DOHH2 (cell line): ENCODE data around the gene EID2B.

Experiments used
- EZH2phosphoT487 ChIP-seq: fragments of 200-600 bp; sonication (generic); IDR thresholded peaks from 2 replicates; pipeline ENCODE4 v1.6.1; 2017; ENCODE audit warnings: borderline replicate concordance, mild to moderate bottlenecking, antibody characterized with exemption, low read length, moderate library complexity, mixed read lengths
- TF ChIP-seq, protein P1 (sequence below): fragments of 200-600 bp; sonication (generic); IDR thresholded peaks from one replicate; pipeline ENCODE4 v1.5.1; 2014; ENCODE audit warnings: antibody characterized with exemption, mild to moderate bottlenecking, low read depth, low read length; ENCODE audit not compliant: poor library complexity, severe bottlenecking

DNA sequence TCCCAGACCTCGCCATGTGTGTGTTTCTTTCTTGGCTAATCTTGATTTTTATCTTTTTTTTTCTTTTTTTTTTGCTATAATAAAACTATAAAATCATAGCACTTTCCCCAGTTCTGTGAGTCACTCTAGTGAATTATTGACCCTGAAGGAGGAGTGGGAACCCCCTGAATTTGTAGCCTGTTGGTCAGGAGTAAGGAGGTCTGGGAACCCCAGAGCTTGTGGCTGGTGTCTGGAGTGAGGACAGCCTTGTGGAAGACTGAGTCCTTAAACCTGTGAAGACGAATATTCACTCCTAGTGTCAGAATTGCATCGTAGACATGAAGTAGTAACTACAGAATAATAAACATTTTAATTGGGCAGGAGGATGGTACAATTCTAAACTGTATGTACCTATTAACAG, 7.4 kb downstream of the EID2B start:
- TF ChIP-seq, protein P1, sequence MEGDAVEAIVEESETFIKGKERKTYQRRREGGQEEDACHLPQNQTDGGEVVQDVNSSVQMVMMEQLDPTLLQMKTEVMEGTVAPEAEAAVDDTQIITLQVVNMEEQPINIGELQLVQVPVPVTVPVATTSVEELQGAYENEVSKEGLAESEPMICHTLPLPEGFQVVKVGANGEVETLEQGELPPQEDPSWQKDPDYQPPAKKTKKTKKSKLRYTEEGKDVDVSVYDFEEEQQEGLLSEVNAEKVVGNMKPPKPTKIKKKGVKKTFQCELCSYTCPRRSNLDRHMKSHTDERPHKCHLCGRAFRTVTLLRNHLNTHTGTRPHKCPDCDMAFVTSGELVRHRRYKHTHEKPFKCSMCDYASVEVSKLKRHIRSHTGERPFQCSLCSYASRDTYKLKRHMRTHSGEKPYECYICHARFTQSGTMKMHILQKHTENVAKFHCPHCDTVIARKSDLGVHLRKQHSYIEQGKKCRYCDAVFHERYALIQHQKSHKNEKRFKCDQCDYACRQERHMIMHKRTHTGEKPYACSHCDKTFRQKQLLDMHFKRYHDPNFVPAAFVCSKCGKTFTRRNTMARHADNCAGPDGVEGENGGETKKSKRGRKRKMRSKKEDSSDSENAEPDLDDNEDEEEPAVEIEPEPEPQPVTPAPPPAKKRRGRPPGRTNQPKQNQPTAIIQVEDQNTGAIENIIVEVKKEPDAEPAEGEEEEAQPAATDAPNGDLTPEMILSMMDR: no peak
- TF ChIP-seq EZH2phosphoT487: no peak
